Endodermal cell (in vitro differentiated cells): ENCODE results near the gene PRDX2. TPM values are rescaled to one million over a fixed set of nuclear protein-coding genes. Genes with fewer than 3 reads are reported as not detected.

Experiments
- DNase-seq: peaks from one replicate; pipeline ENCODE4 v3.0.0-alpha.2; 2017
- H3K27ac ChIP-seq: 2 replicates; pipeline ENCODE4 v1.5.1; 2013; ENCODE audit warnings: mild to moderate bottlenecking, low read depth, low read length, moderate library complexity
- H3K27me3 ChIP-seq: 2 replicates; pipeline ENCODE4 v1.6.1; 2013; ENCODE audit warnings: mild to moderate bottlenecking, low read length, moderate library complexity; ENCODE audit not compliant: insufficient read depth, control insufficient read depth, poor library complexity, severe bottlenecking
- H3K36me3 ChIP-seq: 2 replicates; pipeline ENCODE4 v1.7.0; 2013; ENCODE audit warnings: mild to moderate bottlenecking, low read length, moderate library complexity; ENCODE audit not compliant: control insufficient read depth, insufficient read depth
- H3K4me1 ChIP-seq: one replicate; pipeline ENCODE4 v1.7.0; 2013; ENCODE audit warnings: low read length; ENCODE audit not compliant: control insufficient read depth, insufficient read depth
- H3K4me3 ChIP-seq: 2 replicates; pipeline ENCODE4 v1.5.1; 2013; ENCODE audit warnings: mild to moderate bottlenecking, low read length, moderate library complexity
- H3K9ac ChIP-seq: 2 replicates; pipeline ENCODE4 v1.6.1; 2013; ENCODE audit warnings: mild to moderate bottlenecking, low read length, moderate library complexity; ENCODE audit not compliant: poor library complexity, severe bottlenecking; ENCODE audit errors: extremely low read depth
- H3K9me3 ChIP-seq: 2 replicates; pipeline ENCODE4 v1.6.1; 2013; ENCODE audit warnings: mild to moderate bottlenecking, low read length, moderate library complexity; ENCODE audit not compliant: control insufficient read depth
- H3K27ac Mint-ChIP-seq: 2 replicates; pipeline ENCODE4 v1.8.0; 2020; ENCODE audit warnings: mixed read lengths
- H3K27me3 Mint-ChIP-seq: 2 replicates; pipeline ENCODE4 v1.8.0; 2021; ENCODE audit warnings: mild to moderate bottlenecking, mixed read lengths; ENCODE audit not compliant: insufficient read depth
- H3K36me3 Mint-ChIP-seq: 2 replicates; pipeline ENCODE4 v1.8.0; 2020; ENCODE audit warnings: low read depth, mixed read lengths
- H3K4me1 Mint-ChIP-seq: 2 replicates; pipeline ENCODE4 v1.8.0; 2020; ENCODE audit warnings: mixed read lengths
- H3K4me3 Mint-ChIP-seq: 2 replicates; pipeline ENCODE4 v1.8.0; 2020; ENCODE audit warnings: mild to moderate bottlenecking, moderate library complexity, mixed read lengths
- H3K9me3 Mint-ChIP-seq: 2 replicates; pipeline ENCODE4 v1.8.0; 2020; ENCODE audit warnings: mild to moderate bottlenecking, mixed read lengths
- CTCF ChIP-seq: fragments of 200-600 bp; sonication (generic); conservative IDR thresholded peaks from 2 replicates; pipeline ENCODE4 v1.5.0; 2021; ENCODE audit warnings: antibody characterized with exemption, mild to moderate bottlenecking
- WGBS, 2 experiments: methylation state at CpG; one replicate each; pipeline versions ENCODE4 v1.1.5 to v1.1.7; 2013; ENCODE audit warnings: missing lambda C conversion rate in 2 of 2, mixed read lengths in 1 of 2; ENCODE audit not compliant: insufficient coverage in 1 of 2, insufficient read length in 1 of 2; 5-methylcytosine and 5-hydroxymethylcytosine counted together
- total RNA-seq, 2 donors: library from RNA; stranded (reverse); fragmentation: NEBNext Ultra II Directional in 1 of 2; extraction: Animal tissue kit (Norgen Biotek cat#: 25700) in 1 of 2; gene quantifications; 2 replicates in 1 of 2; 3 replicates in 1 of 2; pipeline ENCODE4 v1.2.1, GENCODE V29; 2021

PRDX2 gene
- total RNA-seq, 2 donors from 2014 or later: 429 to 507 TPM

GRCh38 chr19:12833418-12833737 is 31.8 kb upstream of the PRDX2 start:
- Mint-ChIP-seq H3K36me3 (no peaks in the 10 kb centered on the region), H3K4me3 (peak overlapping the region; percentile 52), H3K27me3 (peaks cover 87% of the 10 kb centered on the region), H3K27ac (no peak overlapping the region), H3K4me1 (peaks cover 6% of the 10 kb centered on the region), H3K9me3 (no peaks in the 10 kb centered on the region)
- no peak for DNase-seq
- Histone ChIP-seq H3K4me3 (peak overlapping the region; percentile 35), H3K27me3 (peaks cover 79% of the 10 kb centered on the region), H3K4me1 (no peaks in the 10 kb centered on the region), H3K9ac (no peak overlapping the region), H3K27ac (no peak overlapping the region), H3K36me3 (no peaks in the 10 kb centered on the region), H3K9me3 (no peaks in the 10 kb centered on the region)
- WGBS, 2 experiments: 0% methylated on average over 5 of the region's 5 CpGs; no CpG with 5 or more reads in 1 of the 2 experiments
- TF ChIP-seq CTCF: no peak

- Histone ChIP-seq H3K36me3 (no peaks in the 10 kb centered on the region), H3K27ac (no peak overlapping the region), H3K4me3 (no peak overlapping the region), H3K9ac (no peak overlapping the region), H3K9me3 (no peaks in the 10 kb centered on the region), H3K27me3 (peaks cover 42% of the 10 kb centered on the region), H3K4me1 (no peaks in the 10 kb centered on the region)
- Mint-ChIP-seq H3K27me3 (peaks cover 69% of the 10 kb centered on the region), H3K4me3 (peak overlapping the region; percentile 37), H3K4me1 (peaks cover 6% of the 10 kb centered on the region), H3K9me3 (no peaks in the 10 kb centered on the region), H3K27ac (no peak overlapping the region), H3K36me3 (no peaks in the 10 kb centered on the region)
- 27 to 32% methylated on average over 13 to 23 of the region's 23 CpGs for WGBS, 2 experiments
- TF ChIP-seq CTCF: no peak
- peak; percentile 93 for DNase-seq
Measured at GRCh38 chr19:12828494-12828893, 26.9 kb upstream of the PRDX2 start.

- H3K9ac ChIP-seq: peak overlapping the region; percentile 25
- no peaks in the 10 kb centered on the region for H3K9me3 ChIP-seq
- Mint-ChIP-seq H3K27ac (peak overlapping the region; percentile 75), H3K4me3 (peak overlapping the region; percentile 41), H3K27me3 (peaks cover 41% of the 10 kb centered on the region), H3K4me1 (peaks cover 6% of the 10 kb centered on the region), H3K9me3 (peaks cover 3% of the 10 kb centered on the region), H3K36me3 (no peaks in the 10 kb centered on the region)
- H3K27ac ChIP-seq: no peak overlapping the region
- peak; percentile 93 for TF ChIP-seq CTCF
- peaks cover 16% of the 10 kb centered on the region for H3K27me3 ChIP-seq
- peak; percentile 97 for DNase-seq
- WGBS, 2 experiments: 10 to 16% methylated on average over 25 to 46 of the region's 46 CpGs
- no peaks in the 10 kb centered on the region for H3K4me1 ChIP-seq
- H3K36me3 ChIP-seq: no peaks in the 10 kb centered on the region
- H3K4me3 ChIP-seq: peak overlapping the region; percentile 65
Measured at GRCh38 chr19:12825254-12826131, 23.9 kb upstream of the PRDX2 start.
